Measurements from ENCODE around the gene NKX1-2.

NKX1-2 gene

GRCh38 chr10:124402273-124402672 is 47.6 kb downstream of the NKX1-2 start:
- DNase-seq (ENCODE audit: low read depth), result no peak
- no peak overlapping the region for H3K4me3 ChIP-seq (ENCODE audit: low read length)
- TF ChIP-seq CTCF (conservative IDR thresholded peaks at IDR 0.05; ENCODE audit: low read length), result no peak

- no peak for TF ChIP-seq CTCF (conservative IDR thresholded peaks at IDR 0.05; ENCODE audit: low read length)
- H3K4me3 ChIP-seq (ENCODE audit: low read length), result no peak overlapping the region
- DNase-seq (ENCODE audit: low read depth), result no peak
Measured at GRCh38 chr10:124401633-124402032, 48.2 kb downstream of the NKX1-2 start.

Data from AG10803 (cell line).